Caki2 (cell line): ENCODE measurements around the gene ACP1. TPM values are rescaled to one million over a fixed set of nuclear protein-coding genes. Genes with fewer than 3 reads are reported as not detected.

Experiments used
- DNase-seq: peaks from one replicate; pipeline ENCODE4 v3.0.0-alpha.2; 2015; ENCODE audit warnings: low read depth
- in situ Hi-C: cut with HindIII; loops from 2 replicates; pipeline ENCODE4 v1.10.0; 2016; ENCODE audit warnings: low sequenced_read_pairs, low pct_unique_long_range_greater_than_20kb, mixed read lengths
- total RNA-seq: library from RNA; depleted of rRNA; stranded (reverse); fragments of >200 nt; shearing (Covaris generic); gene quantifications from 2 replicates; pipeline ENCODE4 v1.2.3, GENCODE V29; 2014; ENCODE audit warnings: low replicate concordance; rRNA removed

Gene ACP1
- total RNA-seq: 216 and 217 TPM in 2 replicates

GRCh38 chr2:264493-265468 is at the start of gene ACP1:
TSS of gene ACP1 (plus strand) at chr2:264947. CDS start at chr2:264965, 18 bp downstream.
- peak; percentile 92 for DNase-seq
- in situ Hi-C loops: no loop called here

DNA sequence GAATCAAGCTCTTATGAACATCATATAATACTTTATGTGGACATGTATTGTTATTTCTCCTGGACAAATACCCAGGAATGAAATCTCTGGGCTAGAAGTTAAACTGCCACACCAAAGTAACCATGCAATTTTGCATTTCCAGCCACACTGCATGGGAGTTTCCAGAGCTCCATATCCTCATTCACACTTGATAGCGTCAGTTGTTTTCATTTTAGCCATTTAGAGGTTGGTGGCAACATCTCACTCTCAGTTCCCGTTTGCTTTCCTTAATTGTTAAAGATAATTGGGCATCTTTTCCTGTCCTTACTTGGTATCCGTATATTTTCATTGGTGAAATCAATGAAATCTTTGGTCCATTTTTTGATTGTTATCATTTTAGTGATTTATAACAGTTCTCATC is 48.7 kb upstream of the ACP1 start:
- in situ Hi-C loops: no loop called here
- DNase-seq: no peak

- no peak for DNase-seq
- in situ Hi-C loops: no loop called here
These were observed 41.3 kb upstream of the ACP1 start for GRCh38 chr2:223451-223850.

- no peak for DNase-seq
- in situ Hi-C loops: no loop called here
These were observed 40.6 kb upstream of the ACP1 start for GRCh38 chr2:223971-224760.

- in situ Hi-C loops: no loop called here
- DNase-seq: no peak
These were observed 36.6 kb upstream of the ACP1 start for GRCh38 chr2:228115-228514.

DNA sequence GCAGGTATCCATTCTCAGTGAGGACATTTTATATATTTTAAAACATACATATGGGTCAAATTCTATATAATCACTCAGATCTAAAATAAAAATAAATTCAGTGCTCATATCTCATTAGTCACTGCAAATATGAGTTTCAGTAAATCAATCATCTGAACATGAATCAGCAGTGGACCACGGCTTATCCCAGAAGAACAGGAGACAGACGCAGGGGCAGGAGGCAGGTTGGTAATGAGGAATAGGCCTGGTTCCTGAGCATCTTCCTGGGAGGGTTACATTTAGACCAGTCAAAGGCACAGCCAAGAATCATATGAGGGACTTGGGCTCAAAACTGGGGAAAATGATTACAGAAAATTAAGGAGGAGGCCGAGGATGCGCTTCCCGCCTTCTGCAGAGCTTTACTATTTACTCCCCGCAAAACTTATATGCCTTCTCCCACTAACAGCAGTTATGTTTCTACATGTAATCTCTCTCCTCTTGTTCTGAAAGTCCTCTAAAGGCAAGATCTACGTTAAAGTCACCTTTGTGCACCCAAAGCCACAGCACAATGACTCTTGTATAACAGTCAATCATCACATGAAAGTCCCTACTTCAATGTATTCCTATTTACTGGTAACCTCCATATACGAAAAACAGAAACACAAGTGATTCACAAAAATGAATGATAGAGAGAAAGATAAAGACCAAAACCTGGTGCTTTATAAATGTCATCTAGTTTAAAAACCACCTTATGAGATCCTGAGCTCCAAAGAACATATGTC is 36.0 kb upstream of the ACP1 start:
- in situ Hi-C loops: no loop called here

DNA sequence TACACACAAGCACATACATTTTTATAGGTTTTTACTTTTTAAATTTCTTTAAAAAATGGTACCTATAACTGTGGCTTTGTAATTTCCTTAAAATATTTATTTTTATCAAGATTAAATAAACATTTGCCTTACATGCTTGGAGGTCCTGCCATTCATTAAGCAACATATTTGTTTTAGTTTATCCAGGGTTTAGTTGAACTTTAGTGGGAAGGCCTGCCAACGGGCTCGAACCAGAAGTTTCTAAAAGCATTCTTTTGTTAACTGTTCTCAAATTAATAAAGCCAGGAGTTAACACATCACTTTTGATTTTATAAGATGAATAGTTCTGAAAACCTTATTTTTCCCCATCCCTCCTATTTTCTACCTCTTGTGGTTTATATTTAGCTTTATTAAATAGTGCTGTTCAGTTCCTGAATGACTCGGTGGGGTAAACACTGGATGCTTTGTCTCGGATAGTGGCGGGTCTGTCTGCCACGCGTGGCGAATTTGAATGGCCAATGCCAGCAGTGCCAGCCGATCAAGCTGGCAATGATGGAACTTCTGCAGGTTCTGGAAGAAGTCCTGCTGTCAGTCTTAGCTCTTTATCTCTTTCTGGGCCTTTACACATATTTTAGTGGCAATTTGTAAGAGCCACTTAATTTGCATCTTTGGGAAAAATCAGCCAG is 33.1 kb upstream of the ACP1 start:
- no peak for DNase-seq
- in situ Hi-C loops: no loop called here

More for the DNA sequence above, 36.0 kb upstream of the ACP1 start:
- DNase-seq: no peak

DNA sequence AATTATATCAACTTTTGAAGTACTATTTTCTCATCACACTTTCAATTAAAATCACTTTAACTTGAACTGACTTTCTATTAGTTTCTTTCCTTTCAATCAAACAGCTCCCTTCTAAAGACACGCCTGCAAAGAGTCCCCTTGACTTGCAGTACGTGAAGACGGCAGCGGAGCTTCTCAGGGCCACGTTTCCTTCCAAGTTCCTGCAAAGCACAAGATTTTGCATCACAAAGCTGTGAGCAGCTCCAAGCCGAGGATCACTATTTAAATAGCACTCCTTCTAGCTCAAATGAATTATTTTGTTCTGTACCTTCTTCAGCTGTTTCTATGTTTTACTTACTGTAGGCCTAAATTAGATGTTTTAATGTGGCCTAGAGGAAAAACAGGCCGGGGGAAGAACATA is 31.7 kb upstream of the ACP1 start:
- no peak for DNase-seq
- in situ Hi-C loops: no loop called here

DNA sequence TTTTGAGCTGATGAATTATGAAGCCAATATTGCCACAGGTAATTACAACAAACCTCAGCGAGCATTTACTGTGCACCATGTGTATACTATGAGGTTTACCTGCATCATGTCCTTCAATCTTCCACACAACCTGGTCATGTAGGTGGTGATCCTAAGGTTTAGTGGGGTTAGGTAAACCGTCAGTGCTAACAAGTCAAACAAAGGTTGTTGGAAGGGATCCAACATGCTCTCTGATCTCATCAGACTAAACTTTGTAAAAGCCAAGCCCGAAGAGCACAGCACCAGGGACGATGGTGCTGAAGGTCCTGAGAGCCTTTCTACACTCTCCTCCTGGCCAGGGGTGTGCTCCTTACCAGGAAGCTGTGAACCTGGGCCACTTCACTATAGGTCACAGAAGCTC is 30.3 kb upstream of the ACP1 start:
- no peak for DNase-seq
- in situ Hi-C loops: no loop called here

DNA sequence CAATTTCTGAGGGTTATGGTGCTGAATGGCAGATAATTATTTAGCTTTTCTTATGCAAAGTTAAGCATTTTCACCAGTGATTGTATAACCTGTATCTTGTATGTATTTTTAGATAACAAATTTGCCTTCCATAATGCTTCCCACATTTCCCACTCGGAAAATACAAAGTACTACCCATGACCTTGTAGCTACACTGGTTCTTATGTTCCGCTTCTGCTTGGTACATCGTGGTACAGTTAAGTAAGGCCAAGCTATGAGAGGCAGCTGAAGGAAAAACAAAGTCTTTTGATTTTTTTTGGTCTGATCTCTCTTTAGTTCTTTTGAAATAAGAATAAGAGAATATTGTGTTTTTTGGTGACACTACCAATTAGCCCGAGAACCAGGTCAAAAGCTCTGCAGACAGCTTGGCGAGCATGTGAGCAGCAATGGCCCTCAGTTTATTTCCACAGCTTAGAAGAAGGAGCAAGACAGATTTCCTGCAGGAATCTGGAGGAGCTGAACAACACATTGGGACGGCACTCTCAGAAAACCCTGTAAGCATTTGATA is 27.7 kb upstream of the ACP1 start:
- in situ Hi-C loops: no loop called here
- DNase-seq: no peak

DNA sequence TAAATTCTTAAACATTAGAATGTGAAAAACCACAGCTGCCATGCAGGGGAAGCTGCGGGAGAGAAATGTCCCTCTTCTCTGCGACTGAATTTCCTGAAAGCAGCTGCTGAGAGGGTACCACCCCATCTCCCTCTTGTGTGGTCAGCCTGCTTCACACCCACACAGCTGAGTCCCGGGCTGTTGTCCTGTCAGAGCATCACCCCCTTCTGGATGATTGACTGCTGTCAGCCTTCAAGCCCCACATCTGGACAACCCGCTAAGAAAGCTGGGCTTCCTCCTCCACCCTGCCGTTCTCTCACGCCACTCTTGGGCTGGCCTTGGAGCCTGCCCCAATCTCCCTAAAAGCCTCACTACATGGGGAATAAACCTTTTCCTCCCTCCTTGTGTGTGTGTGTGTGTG is 26.9 kb upstream of the ACP1 start:
- no peak for DNase-seq
- in situ Hi-C loops: no loop called here

GRCh38 chr2:238431-238830 is 26.3 kb upstream of the ACP1 start:
- DNase-seq: no peak
- in situ Hi-C loops: no loop called here

GRCh38 chr2:238869-239268 is 25.9 kb upstream of the ACP1 start:
- no peak for DNase-seq
- in situ Hi-C loops: no loop called here

GRCh38 chr2:244547-244946 is 20.2 kb upstream of the ACP1 start:
- no peak for DNase-seq
- in situ Hi-C loops: no loop called here

DNA sequence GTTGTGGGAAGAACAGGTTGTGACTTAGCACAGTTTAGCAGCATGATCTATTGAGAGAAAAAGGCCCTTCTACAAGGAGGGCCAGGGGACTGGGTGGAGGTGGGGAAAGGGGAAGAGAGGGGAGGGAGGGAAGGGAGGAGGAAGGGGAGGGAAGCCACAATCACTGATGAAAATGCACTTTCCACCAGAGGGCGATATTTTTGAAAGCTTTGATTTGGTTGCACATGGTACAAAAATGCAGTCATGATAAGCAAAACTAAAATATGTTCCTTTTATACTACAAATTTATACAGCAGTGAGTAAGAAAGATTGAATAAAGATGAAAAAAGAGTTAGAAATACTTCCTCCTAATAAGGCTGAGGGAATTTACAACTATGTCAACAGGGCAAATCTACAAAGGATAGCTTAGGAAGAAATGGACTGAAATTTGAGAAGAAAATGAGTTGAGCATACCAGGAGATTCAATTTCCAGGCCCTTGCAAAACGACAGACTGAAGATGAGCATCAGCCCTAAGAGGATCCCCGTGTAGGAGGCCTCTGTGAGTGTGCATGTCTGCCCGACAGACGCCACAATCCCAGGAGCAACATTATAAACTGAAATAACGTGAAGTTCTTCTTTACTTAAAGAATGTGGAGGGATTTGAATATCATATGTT is 18.1 kb upstream of the ACP1 start:
- in situ Hi-C loops: no loop called here

GRCh38 chr2:248724-249123 is 16.0 kb upstream of the ACP1 start:
- in situ Hi-C loops: no loop called here
- no peak for DNase-seq

More for the DNA sequence above, 18.1 kb upstream of the ACP1 start:
- DNase-seq: peak; percentile 40

DNA sequence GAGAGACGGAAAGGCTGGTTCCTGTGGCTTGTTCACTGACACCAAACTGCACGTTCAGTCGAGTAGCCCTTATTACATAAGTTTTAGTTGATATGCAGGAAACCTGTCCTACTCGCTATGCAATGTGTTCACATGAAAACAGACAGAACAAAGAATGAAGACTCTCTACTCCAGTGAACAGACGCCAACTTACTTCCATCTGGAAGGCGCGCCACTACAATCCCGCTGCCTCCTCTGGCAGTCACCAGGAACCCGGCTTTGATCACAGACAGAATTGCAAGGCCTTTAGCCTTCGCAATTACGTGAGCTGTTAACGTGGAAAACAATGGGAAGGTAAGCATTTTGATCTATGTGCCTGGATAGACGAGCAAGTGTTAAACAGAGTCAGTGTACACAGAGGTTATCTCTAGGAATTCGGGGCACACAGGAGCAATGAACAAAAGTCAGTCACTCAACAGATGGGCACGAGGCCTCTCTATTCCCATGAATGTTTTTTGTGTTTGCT is 15.2 kb upstream of the ACP1 start:
- in situ Hi-C loops: no loop called here
- no peak for DNase-seq
